ENCODE data around the gene DPH6. TPM values are rescaled to one million over a fixed set of nuclear protein-coding genes. Genes with fewer than 3 reads are reported as not detected.

DPH6 gene
- total RNA-seq, 1 experiment from 2014 or later: 31.7 TPM

GRCh38 chr15:35505809-35506208 lies 40.2 kb downstream of the DPH6 start:
- Mint-ChIP-seq H3K9me3 (no peaks in the 10 kb centered on the region), H3K4me3 (no peak overlapping the region), H3K36me3 (no peaks in the 10 kb centered on the region), H3K27ac (no peak overlapping the region), H3K4me1 (peaks cover 23% of the 10 kb centered on the region), H3K27me3 (ENCODE audit: low read depth) (no peaks in the 10 kb centered on the region)
- ATAC-seq: no peak
- ChIA-PET CTCF (interaction anchor here (1.1 kb wide), 1 partner anchor 217 kb away, joined by 3 read pairs; no protein-coding TSS in a partner anchor), POLR2A (no interaction called here)
- TF ChIP-seq RELA (CRISPR knock-in tag; IDR thresholded peaks at IDR 0.05; ENCODE audit: borderline replicate concordance) (no peak), CTCF (IDR thresholded peaks at IDR 0.05) (no peak), SOX15 (CRISPR knock-in tag; IDR thresholded peaks at IDR 0.05) (no peak), GABPB1 (CRISPR knock-in tag; IDR thresholded peaks at IDR 0.05) (no peak), SMAD4 (CRISPR knock-in tag; IDR thresholded peaks at IDR 0.05) (no peak), AR (CRISPR knock-in tag; IDR thresholded peaks at IDR 0.05) (no peak), ZNF512 (CRISPR knock-in tag; IDR thresholded peaks at IDR 0.05; ENCODE audit: borderline replicate concordance) (no peak), MAX (CRISPR knock-in tag; IDR thresholded peaks at IDR 0.05) (no peak), MYBL2 (CRISPR knock-in tag; IDR thresholded peaks at IDR 0.05) (no peak), ESRRA (CRISPR knock-in tag; IDR thresholded peaks at IDR 0.05; ENCODE audit: borderline replicate concordance) (no peak), ZNF416 (CRISPR knock-in tag; IDR thresholded peaks at IDR 0.05) (no peak), ZNF425 (CRISPR knock-in tag; conservative IDR thresholded peaks at IDR 0.05) (no peak), NR1H2 (CRISPR knock-in tag; IDR thresholded peaks at IDR 0.05) (no peak), ATF1 (CRISPR knock-in tag; IDR thresholded peaks at IDR 0.05) (no peak), E2F4 (CRISPR knock-in tag; IDR thresholded peaks at IDR 0.05; ENCODE audit: borderline replicate concordance, low read depth) (no peak), OVOL2 (CRISPR knock-in tag; IDR thresholded peaks at IDR 0.05; ENCODE audit: borderline replicate concordance) (no peak)
- DNase-seq (ENCODE audit: low spot score): no peak

- CTCF ChIA-PET: no interaction called here
- DNase-seq (ENCODE audit: low spot score) (no peak), ATAC-seq (no peak)
- Mint-ChIP-seq H3K4me1 (peaks cover 27% of the 10 kb centered on the region), H3K9me3 (no peaks in the 10 kb centered on the region), H3K27ac (no peak overlapping the region), H3K36me3 (no peaks in the 10 kb centered on the region), H3K27me3 (ENCODE audit: low read depth) (no peaks in the 10 kb centered on the region), H3K4me3 (no peak overlapping the region)
- POLR2A ChIA-PET: no interaction called here
- no peak for TF ChIP-seq RORB (CRISPR knock-in tag; IDR thresholded peaks at IDR 0.05)
- TF ChIP-seq E2F4 (CRISPR knock-in tag; IDR thresholded peaks at IDR 0.05; ENCODE audit: borderline replicate concordance, low read depth): no peak
- TF ChIP-seq ZNF416 (CRISPR knock-in tag; IDR thresholded peaks at IDR 0.05): no peak
- no peak for TF ChIP-seq E2F5 (CRISPR knock-in tag; IDR thresholded peaks at IDR 0.05)
- TF ChIP-seq GABPB1 (CRISPR knock-in tag; IDR thresholded peaks at IDR 0.05): no peak
- TF ChIP-seq NFYB (CRISPR knock-in tag; conservative IDR thresholded peaks at IDR 0.05; ENCODE audit: low read depth): no peak
- no peak for TF ChIP-seq EMX1 (CRISPR knock-in tag; IDR thresholded peaks at IDR 0.05)
- TF ChIP-seq GTF2I (CRISPR knock-in tag; conservative IDR thresholded peaks at IDR 0.05): no peak
- no peak for TF ChIP-seq ERG (CRISPR knock-in tag; IDR thresholded peaks at IDR 0.05)
These were observed 40.8 kb downstream of the DPH6 start for GRCh38 chr15:35505141-35505540.
